GM21515 (cell line): ENCODE measurements around the gene CDR2.
"Not testable (repeated sequence)": the region's sequence is repeated elsewhere in the genome, so short reads cannot be mapped to it uniquely, and the experiment has no call there.

Experiments used
- ATAC-seq: cut with Tn5 transposase; IDR thresholded peaks from one replicate; pipeline ENCODE4 v1.9.1; 2021; ENCODE audit not compliant: unreplicated experiment

Gene CDR2

DNA sequence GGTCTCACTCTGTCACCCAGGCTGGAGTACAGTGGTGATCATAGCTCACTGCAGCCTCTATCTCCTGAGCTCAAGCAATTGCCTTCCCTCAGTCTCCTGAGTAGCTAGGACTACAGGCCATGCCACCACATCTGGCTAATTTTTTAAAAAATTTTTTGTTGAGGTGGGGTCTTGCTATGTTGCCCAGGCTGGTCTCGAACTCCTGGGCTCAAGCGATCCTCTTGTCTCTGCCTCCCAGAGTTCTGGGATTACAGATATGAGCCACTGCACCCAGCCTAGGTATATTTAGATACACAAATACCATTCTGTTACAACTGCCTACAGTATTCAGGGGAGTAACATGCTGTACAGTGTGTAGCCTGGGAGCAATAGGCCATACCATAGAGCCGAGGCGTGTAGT, 62.9 kb downstream of the CDR2 start:
- no peak for ATAC-seq

DNA sequence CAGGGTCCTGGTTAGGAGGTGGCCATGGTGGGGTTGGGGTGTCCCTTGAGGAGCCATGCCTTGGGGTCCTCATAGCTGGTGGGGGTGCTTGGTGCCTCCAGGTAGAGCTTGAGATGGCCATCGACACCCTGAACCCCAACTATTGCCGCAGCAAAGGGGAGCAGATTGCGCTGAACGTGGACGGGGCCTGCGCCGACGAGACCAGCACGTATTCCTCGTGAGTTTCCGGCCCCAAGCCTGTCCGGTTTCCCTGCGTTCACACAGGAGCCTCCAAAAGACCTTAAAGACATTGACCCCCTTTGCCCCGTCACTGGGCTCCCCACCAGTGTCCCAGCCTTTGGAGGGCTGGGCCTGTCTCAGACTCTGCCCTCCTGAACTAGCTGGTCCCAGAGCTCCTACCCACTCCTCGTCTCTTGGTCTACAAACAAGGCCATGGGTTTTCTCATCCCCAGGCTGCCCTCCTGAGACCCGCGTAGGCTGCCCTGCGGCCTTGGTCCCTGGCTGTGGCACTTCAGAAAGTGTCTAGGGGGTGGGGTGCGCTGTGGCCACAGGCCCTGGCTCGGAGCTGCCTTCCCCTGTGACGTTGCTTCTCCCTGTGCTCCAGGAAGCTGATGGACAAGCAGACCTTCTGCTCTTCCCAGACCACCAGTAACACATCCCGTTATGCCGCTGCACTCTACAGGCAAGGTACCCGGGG, 65.4 kb downstream of the CDR2 start:
- ATAC-seq: no peak

DNA sequence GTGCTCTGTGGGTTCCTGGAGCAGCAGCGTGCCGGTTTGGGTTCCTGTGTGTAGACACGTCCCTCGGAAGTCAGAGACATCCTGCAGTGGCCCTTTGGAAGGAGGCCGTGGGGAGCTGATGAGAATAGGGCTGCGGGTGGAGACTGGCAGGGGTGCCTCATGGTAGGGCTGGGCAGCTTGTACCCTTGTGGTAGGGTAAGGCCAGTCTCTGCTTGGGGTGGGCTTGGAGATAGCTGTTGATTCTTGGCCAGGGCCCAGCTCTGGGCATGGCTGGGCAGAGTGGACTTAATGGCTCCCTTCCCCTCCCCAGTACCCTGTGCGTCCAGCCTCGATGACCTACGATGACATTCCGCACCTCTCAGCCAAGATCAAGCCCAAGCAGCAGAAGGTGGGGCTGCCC, 66.6 kb downstream of the CDR2 start:
- ATAC-seq: no peak

DNA sequence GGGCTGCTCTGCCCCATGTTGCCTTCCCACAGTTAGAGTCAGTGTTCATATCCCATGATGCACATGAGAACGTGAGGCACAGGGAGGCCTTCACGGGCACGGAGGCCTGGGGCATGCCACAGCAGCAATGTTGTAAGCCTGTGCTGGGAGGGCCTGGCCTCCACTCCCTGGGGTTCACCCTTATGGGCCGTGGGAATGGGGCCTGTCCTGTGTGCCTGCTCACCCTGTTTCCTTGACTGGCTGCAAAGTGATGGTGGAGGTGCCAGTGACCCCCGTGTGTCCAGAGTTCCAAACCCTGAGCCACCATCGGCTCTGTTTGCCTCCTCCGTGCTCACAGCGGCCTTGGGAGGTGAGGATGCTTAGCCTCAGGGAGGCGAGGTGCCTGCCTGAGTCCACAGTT, 67.6 kb downstream of the CDR2 start:
- ATAC-seq: no peak

DNA sequence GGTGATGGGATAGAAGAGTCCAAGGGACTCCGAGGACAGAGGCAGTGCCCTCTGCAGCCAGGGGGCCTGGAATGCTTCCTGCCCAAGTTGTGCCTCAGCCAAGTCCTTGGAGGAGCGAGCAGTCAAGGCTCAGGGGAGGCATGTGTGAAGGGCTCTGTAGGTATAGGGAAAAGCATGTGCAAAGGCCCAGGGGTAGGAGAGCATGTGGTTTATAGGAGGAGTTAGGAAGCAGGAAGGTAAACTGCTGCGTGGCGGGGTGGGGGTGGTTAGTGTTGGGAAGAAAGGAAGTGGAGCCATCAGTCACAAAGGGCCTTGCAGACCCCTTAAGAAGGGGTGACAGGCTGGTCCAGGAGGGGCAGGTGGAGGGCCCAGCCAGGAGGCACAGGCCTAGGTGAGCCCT, 70.0 kb downstream of the CDR2 start:
- no peak for ATAC-seq

DNA sequence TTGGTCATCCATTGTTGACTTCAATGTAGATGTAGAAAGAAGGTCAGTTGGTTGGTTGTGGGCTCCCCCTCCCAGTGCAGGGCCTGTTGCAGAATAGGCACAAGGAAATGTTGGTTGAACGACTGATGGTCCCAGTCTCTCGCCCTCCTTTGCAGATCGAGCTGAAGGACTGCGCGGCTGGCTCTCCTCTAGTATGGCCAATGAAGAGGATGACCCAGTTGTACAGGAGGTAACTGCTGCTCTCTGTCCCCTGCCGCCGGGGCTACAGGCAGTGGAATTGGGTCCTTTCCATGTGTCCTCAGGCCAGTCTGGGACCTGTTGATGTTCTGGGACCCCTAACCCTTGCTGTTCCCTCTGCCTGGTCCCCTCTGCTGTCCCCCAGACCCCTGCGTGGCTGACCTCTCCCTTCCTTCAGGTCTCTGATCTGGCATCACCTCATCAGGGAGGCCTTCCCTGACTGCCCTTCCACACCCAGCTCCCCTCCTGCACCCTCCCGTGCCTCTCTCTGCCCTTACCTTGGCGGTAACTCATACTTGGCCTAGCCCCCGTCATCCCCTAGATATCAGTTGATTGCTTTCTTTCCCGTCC, 71.5 kb downstream of the CDR2 start:
- ATAC-seq: no peak

DNA sequence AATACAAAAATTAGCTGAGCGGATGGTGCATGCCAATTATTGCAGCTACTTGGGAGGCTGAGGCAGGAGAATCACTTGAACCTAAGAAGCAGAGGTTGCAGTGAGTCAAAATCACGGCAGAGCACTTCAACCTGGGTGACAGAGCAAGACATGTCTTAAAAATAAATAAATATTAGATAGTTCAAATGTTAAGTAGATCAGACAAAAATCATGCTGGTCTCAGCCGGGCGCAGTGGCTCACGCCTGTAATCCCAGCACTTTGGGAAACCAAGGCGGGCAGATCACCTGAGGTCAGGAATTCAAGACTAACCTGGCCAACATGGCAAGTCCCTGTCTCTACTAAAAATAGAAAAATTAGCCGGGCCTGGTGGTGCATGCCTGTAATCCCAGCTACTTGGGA, 73.0 kb downstream of the CDR2 start:
- ATAC-seq: not testable (repeated sequence)

DNA sequence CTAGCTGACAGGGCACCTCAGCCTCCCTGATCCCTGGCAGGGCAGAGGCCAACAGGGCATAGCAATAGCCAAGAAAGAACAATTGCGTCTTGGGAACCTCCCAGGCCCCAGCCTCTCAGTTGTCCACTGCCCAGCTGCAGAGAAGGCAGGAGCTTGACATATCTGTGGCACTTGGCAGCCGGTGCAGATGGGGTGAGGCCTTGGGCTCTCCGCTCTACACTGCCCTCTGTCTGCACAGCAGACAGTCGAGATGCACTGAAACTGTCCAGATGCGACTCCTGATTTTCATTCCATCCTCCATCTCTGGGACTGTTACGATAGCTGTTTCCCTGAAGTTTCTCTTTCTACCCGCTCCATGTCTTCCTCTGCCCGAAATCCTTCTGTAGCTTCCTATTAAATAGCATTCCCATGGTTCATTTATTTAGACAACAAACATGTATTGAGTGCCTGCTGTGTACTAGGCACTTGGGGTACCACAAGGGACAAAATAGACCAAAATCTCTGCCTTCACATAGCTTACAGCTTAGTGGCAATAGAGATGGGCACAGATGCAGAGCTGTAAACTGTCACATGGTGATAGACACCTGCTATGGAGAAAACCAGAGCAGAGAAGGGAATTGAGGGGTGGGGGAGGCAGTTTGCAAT, 73.9 kb downstream of the CDR2 start:
- ATAC-seq: no peak

DNA sequence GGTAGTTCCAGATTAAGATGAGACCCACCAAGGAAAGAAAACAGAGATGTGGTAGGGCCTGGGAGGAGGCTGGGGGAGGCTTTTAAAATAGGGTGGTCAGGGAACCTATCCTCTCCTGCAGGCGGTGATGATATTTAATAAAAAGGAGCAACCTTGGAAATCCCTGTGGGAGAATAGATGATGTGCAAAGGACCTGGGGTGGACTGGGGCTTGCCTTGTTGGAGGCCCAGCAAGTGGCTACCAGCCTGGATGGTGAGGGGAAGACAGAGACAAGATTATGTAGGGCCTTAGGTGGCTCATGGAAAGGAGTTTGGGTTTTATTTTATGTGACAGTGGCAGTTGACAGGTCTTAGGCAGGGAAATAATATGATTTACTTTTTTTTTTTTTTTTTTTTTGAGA, 75.4 kb downstream of the CDR2 start:
- ATAC-seq: no peak

DNA sequence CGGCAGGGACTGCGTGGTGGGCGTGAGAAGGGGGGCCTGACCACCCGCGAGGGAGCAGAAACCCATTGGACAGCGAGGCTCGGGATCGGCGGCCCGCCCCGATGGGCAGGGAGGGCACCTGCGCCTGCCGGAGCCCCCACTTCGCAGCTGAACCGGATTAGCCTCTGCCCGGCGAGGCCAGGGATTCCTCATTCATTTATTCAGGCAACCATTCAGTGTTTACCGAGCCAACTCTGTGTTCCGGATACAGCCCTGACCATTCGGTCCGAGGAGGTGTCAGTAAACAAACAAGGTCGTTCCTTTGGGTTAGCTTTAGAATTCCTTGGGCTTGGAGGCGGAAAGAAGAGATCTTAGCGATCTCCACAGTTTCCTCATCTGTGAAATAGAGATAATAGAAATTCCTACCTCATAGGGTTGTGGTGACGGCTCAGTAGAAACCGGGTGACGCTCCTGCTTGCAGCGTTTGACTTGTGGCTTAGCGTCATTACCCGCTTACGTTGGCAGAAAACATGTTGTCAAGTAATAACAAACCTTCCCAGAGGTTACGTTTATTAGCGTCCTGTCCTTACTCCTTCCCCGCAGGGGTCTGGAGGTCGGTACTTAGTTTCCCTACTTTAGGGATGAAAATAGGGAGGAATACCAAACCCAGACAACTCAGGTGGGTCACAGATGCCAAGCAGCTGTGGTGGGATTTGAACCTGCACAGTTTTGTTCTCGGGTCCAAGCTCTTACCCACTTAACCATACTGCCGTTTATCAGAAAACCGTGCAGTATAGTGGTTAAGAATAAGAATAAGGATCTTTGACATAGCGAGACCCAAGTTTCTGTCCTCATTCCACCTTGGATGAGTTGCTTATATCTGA, 76.3 kb downstream of the CDR2 start:
- no peak for ATAC-seq

DNA sequence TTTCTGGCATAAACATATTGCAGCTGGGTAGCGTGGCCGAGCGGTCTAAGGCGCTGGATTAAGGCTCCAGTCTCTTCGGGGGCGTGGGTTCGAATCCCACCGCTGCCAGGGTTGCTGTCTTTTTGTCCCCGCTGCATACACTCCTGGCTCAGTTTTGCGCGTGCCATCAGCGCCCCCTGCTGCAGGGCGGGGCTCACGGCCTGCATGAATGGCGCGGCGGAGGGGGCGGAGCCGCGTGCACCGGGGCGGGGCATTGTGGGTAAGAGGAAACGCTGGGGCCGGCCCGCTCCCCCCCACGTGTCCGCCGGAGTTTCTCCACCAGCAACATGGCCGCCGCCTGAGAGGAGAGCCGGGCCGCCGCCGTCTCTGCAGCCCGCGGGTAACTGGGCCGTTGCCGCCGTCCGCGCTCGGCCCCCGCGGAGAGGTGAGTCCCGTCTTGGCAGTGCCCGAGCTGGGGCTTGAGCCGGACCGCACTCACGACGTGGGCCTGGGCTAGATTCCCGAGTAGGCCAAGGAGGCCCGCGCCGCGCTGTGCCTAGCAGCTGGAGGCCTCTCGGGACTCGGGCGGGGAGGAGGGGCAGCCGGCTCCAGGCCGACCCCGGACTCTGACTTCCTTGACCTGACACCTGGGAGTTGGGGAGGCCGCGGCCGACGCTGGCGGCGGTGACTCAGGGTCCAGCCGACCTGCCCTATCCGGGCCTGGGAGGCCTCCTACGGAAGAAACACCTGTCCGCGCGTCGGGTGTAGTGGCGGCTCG, 77.1 kb downstream of the CDR2 start, which contains the start of gene POLR3E:
Gene POLR3E, plus strand, starts transcription at position 296 of the 757 bp plus-strand sequence. CDS start 5,560 bp downstream, outside the sequence.
- ATAC-seq: peak; percentile 84

DNA sequence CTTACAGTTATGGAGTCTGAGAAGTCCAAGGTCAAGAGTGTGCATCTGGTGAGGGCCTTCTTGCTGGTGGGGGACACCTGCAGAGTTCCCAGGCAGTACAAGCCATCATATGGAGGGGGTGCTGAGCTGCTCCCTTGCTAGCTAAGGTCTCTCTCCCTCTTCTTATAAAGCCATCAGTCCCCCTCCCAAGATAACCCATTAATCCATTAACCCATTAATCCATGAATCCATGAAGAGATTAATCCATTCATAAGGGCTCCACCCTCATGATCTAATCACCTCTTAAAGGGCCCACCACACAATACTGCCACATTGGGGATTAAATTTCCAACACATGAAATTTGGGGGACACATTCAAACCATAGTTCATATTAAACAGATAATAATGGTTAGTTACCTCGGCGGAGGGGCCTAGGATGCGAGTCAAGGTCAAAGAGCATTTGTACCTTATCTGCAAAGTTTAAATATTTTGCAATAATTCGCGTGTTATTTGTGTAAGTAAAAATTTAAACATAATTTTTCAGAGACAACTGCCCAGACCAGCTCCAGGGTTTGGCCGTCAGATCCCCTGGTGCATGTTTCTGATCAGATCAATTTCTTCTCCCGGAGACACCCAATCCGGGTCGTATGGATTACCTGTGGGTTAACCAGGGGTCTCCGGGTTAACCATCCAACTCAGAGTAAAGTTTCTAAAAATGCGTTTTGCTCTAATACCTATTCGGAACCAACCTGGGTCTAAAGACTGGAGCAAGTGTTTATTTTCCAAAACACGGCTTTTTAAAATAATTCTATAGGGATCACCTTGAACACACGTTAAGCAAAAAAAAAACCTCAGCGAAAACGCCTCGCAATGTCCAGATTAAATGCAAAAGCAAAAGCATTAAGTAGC, 78.0 kb downstream of the CDR2 start:
- ATAC-seq: no peak
